Nucleus accumbens (tissue), 56 donors: ENCODE measurements around the gene LIN7B.

Source experiments
- DNase-seq, 56 donors: peaks; one replicate each; lab custom pipeline; 2025; lab: John Stamatoyannopoulos, UW

Gene LIN7B

DNA sequence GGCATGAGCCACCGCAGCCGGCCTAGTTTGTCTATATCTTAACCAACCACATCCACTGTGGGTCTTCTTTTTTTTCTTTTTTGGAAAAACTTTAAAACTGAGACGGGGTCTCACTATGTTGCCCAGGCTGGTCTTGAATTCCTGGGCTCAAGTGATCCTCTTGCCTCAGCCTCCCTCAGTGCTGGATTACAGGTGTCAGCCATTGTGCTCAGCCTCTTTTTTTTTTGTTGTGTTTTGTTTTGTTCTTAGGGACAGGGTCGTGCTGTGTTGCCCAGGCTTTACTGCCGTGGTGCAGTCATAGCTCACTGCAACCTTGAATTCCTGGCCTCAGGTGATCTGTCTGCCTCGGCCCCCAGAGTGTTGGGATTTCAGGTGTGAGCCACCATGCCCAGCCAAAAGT, 21.5 kb upstream of the LIN7B start:
- no peak for DNase-seq

DNA sequence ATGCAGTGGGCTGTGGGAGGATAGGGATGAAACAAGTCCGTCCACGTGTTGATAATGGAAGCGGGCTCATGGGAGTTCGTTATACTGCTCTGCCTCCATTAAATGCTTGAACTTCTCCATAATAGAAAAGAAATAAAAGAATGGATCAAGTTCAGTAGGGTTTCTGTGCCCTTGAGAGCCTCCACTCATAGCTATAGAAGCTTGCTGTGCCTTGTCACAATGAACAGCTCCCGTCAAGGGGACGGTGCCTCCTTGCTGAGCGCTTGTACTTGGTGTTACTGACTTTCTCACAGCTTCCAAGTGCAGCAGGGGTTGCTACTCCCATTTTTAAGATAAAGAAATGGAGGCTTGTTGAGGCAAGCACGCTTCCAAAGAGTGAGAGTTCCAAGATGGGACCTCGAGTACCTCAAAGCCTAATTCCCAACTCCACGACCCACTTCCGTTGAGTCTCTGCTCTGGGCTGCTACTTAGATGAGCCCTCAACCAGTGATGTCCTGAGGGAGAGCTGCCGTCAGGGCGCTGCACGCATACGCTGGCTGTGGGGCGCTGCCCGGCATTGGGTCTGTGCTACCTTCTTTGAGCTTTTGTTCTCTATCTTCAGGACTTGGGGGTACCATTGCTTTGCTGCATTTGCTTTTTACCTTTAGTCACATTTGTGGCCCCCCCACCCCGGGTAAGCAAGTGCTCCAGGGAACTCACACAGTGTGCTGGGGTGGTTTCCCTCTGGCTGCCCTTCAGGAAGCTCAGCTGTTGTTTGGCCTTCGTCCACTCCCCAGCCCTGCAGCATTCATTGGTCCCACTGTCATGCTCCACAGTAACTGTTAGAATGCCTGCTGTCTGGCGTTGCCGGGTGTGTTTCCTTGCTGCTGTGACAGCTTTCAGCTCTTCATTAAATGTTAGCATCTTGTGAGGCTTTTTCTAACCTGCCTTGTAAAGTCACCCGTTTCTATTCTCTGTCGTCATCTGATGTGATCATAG, 19.4 kb upstream of the LIN7B start:
- peak in 38 of 56 donors; percentile 5 to 68 (median 29) for DNase-seq

DNA sequence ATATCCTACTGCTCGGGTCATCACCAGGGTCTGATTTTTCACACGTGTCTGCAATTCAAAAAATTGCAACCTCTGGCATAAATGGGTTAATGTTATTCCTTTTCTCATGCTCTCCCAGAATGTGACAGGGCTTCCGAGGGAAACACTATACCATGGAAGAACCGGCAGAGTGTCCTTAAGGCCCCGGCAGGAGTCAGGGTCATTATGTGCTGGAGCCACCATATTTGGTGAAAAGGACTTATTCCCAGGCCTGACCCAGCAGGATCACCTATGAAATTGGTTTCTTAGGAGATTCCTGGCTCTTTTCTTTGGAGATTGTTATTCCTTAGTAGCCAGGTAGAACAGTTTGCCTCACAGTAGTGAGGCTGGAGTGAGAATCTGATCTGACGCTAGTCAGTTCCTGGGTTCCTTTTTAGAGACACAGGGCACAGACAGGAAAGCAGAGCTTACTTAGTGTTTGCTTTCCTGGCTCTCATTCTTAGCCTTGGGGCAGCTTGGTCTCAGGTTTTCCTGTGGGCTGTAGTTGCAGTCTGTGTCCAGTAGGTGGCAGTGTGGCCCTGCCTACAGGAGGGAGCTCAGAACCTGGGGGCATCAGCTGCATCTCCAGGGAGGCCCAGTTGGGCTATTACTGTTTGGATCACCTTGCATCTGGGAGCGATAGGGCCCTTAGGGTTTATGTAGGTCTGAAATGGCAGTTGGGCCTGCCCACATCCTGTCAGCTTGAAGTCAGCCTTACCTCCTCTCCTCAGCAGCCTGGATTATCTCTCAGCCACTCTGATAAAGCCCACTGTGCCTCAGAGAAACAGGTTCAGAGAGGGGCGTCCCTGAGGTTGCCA, 16.5 kb upstream of the LIN7B start:
- DNase-seq, result peak in 47 of 56 donors; percentile 4 to 74 (median 36)

DNA sequence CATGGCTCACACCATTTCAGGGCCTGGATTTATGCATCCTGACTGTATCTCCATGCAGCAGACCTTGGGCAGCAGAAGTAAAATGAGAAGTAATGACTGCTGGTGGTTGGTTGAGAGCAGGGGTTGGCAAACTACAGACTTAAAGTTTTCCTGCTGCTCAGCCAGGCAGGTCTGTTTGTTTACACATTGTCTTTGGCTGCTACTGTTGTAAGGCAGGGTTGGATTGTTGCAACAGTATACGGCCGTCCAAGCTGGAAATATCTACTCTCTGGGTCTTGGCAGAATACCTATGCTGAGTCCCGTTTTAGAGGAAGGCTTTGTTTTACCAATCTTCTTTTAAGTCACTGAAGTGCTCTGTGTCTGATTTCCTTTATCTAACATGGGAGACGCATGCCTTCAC, 15.4 kb upstream of the LIN7B start:
- DNase-seq, result no peak

DNA sequence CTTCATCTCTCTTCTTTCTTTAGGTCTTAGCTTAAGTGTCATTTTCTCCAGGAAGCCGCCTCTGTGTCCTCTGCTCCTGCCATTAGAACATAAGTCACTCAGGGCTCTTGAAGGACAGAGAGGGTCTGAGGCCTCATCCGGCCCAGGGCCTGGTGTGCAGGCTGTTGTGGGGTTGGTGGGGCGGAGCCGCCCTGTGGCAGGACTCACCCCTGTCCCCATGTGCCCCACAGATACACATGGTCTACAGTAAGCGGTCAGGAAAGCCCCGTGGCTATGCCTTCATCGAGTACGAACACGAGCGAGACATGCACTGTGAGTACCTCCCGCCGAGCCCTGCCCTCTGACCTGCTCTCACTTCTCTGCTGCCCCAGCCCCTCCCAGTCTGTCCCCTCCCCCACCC, 13.0 kb upstream of the LIN7B start:
- no peak for DNase-seq

DNA sequence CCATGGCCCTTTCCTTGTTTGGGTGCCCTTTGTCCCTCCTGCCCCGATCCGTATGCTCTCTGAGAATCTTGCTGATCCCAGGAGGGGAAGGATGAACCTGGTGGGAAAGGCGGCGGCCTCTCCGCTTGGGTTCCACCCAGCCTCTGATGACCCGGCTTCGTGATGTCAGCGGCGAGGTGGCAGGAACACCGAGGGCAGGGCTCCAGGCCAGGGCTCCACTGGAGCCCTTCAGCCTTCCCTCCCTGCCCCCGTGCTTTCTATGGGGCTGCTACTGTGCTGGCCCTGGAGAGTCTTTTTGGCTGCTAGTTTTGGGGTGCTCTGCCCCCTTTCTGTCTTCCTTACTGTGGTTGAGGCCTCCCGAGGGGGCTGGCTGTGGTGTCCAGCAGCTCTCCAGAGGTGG, 11.9 kb upstream of the LIN7B start:
- no peak for DNase-seq

DNA sequence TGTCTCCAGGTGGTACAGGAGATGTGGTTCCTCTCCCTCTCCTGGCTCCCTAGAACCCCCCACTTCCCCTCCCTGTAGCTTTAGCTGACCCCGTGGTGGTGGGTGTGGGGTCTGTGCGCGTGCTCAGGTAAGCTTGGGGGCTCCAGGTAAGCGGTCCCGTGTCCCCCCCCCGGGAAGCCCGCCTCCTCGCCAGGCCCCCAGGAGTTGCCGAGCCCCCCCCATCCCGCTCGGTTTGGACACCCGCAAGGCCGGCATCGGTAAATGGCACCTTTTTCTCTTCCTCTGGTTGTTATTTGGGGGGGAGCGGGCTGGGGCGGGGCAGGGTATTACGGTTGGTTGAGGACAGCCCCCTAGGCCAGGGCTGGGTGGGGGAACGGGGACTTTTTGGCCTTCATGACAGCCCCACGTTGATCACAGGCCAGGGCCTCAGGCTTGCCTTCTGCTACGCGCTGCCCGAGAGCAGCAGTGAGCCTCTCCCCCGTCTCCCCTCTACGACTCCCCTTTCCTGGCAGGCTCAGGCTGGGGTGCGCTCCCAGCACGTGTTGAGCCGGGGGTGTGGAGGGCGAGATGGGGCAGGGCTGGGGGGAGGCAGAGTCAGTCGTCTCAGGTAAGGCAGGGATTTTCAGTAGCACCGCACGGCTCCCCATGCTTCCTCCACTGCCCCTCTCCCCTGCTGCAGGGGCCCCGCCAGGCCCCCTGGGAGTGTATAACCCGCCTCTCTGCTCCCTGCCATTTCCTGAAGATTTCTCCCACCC, 10.7 kb upstream of the LIN7B start:
- no peak for DNase-seq

DNA sequence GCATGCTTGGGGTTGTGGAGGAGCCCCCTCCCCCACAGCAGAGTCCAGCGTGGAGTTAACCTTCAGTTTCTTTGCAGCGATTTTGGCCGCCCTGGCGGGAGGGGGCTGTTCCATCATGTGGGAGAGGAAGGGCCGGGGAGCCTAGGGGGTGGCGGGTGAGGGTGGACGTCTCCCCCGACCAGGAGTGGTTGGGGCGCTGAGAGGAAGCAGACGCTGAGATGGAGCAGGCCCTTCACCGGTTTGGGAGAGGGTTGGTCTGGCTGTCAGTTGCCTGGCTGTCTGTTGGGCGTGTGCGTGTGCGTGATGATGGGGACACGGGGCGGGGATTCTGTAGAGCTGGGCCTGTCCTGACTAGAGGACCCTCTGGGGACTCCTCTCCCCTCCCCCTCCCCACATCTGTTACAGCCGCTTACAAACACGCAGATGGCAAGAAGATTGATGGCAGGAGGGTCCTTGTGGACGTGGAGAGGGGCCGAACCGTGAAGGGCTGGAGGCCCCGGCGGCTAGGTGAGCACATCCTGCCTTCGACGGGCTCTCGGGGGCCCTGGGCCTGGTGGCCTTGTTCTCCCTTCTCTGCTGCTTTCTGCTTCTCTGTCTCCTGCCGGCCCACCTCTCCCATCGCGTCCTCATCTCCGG, 9.8 kb upstream of the LIN7B start:
- DNase-seq, result no peak

DNA sequence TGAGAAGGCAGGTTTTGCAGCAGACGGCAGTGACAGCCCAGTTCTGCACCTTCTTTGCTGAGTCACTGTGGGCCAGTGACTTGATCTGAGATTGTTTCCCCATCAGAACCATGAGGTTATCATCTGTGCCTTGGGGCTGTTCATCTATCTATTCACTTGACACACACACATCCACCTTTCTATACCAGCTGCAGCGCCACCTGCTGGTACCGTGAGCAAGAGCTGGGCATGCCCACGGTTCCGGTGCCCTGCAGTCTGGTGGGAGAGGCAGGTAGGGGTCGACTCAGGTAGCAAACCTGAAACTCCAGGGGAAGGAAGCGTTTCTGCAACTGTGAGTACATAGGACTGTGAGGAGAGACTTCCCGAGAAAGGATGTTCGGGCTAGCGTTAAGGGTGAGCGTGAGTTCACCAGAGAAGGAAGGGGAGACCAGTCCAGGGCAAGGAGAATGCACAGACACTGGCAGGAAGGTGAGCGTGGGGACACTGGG, 7.5 kb upstream of the LIN7B start:
- peak in 33 of 56 donors; percentile 3 to 65 (median 21) for DNase-seq

DNA sequence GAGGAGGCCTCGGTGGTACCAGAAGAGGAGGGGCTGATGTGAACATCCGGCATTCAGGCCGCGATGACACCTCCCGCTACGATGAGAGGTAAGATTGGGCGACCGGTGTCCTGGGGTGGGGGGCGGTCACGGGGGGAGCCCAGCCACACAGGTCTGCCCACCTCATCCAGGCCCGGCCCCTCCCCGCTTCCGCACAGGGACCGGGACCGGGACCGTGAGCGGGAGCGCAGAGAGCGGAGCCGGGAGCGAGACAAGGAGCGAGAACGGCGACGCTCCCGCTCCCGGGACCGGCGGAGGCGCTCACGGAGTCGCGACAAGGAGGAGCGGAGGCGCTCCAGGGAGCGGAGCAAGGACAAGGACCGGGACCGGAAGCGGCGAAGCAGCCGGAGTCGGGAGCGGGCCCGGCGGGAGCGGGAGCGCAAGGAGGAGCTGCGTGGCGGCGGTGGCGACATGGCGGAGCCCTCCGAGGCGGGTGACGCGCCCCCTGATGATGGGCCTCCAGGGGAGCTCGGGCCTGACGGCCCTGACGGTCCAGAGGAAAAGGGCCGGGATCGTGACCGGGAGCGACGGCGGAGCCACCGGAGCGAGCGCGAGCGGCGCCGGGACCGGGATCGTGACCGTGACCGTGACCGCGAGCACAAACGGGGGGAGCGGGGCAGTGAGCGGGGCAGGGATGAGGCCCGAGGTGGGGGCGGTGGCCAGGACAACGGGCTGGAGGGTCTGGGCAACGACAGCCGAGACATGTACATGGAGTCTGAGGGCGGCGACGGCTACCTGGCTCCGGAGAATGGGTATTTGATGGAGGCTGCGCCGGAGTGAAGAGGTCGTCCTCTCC, 6.3 kb upstream of the LIN7B start:
- no peak for DNase-seq

DNA sequence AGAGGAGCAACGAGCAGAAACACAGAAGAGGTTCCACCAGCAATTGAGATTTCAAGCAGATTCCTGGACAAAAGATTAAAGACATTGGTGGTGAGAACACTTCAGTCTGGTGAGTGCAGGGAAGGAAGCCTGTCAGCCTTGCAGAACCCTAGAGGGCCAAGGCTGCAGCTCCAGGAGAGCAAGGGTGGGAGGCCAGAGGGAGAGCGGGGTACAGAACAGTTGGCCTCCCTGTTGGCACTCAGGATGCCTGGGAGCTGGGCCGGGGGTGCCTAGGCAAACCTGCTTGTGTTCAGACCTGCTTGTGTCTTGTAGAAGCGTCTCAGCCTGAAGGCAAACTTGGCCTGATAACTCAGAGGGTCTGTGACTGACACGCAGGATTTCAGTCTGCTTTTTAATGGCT, 5.1 kb upstream of the LIN7B start:
- DNase-seq, result no peak

DNA sequence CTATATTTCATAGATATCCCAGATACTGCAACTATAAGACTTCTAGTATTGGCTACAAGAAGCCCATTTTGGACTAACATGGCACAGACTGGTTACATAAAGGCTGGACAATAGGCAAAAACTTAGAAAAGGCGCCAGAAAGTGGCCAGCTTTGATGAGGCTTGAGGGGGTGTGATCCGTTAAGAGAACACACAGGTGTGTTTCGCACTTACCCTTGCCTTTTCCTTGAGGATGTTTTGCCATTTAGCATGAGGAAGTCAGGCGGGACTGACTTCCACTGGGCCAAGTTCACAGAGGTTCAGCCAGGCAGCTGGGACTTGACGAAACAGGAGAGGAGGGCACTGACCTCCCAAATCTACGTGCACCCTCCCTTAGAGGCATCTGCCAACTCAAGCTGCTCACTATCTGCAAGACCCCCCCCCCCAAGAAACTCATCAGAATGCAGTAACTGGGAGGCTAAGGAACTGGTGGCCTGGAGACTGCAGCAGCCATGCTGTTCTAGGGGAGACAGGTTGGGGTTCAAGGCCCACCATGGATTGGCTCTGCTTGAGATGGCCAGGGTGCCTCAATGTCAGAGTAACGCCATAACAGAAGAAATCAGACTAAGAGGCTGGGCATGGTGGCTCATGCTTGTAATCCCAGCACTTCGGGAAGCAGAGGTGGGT, 4.5 kb upstream of the LIN7B start:
- DNase-seq, result no peak

DNA sequence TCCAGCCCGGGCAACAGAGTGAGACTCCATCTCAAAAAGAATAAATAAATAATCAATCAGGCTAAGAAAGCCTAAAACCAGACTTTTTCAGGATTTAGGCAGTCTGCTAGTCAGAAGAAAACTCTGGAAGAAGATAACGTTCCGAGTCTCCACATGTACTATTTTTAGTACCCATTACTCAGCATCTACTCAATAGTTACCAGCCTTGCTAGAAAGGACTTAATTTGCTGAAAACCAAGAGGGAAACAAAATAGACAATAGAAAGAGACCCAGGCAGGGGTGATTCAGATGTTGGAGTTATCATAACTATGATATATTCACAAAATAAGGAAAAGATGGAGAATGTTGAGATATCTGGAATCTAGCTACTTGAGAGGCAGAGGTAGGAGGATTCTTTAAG, 3.6 kb upstream of the LIN7B start:
- DNase-seq, result no peak

DNA sequence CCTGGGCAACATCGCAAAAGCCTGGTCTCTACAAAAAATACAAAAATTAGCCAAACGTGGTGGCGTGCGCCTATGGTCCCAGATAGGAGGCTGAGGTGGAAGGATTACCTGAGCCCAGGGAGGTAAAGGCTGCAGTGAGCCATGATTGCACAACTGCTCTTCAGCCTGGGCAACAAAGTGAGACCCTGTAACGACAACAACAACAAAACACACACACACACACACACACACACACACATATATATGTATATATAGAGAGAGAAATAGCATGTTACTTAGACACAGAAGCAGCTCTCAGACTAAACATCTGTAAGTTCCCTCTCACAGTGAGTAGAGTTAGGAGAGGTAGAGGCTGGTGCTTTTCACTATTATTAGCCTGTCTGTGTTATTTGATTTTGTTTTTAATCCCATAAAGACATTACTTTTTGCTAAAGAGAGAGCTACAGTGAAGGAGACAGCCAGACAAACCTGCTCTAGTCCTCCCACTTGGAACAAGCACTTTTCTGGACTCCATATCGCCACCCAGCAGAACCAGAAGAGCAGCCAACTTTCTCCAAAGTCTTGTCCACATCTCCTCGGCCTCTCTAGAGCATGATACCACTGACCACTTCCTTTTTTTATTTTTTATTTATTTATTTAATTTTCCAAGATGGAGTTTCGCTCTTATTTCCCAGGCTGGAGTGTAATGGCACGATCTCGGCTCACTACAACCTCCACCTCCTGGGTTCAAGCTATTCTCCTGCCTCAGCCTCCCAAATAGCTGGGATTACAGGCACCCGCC, 2.8 kb upstream of the LIN7B start:
- DNase-seq, result no peak

DNA sequence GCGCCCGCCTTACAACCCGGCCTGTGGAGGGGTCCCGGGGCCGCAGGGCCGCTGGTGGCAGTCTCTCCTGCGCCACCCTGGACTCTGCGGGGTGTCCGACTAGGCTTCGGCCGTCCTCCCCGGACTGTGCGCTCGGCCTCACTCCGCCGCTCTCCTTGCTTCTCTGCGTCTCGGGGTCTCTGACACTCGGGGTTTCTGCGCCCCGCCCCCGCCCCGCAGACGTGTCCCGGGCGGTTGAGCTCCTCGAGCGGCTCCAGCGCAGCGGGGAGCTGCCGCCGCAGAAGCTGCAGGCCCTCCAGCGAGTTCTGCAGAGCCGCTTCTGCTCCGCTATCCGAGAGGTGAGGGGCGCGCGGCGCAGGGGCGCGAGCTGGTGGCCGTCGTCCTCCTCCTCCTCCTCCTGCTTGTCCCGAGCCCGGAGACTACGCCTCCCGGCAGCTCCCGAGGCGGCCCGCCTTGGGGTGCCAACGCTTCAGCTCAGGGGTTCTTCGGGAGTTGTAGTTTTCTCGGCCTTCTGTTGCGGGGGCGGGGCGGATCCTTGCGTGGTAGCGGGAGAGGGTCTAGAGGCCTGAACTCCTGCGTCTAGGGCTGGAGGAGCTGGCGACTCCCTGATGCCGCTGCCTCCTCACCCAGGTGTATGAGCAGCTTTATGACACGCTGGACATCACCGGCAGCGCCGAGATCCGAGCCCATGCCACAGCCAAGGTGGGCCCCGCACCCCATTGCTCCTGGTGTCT, 627 bp downstream of the LIN7B start:
- DNase-seq, result peak in 53 of 56 donors; percentile 18 to 91 (median 68)

DNA sequence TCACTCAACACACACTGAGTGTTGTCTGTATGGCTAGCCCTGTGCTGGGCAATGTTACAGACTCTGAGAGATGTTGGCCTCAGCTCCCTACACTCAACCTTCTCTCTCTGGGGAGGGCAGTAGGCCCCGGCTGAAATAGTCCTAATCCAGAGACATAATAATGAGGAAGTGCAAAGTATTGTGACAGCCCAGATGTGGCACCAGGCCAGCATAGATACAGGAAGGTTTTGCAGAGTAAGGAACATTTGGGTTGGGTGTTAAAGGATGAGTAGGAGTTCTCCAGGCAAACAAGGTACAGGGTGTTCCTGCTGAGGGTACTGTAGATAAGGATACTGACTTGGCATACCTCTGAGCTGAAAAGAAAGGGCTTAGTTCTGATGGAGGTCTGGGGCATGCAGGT, 2.4 kb downstream of the LIN7B start:
- no peak for DNase-seq
